ENCODE results near the gene FAM111A. TPM values are rescaled to one million over a fixed set of nuclear protein-coding genes. Genes with fewer than 3 reads are reported as not detected.
"Not testable (repeated sequence)": the region's sequence is repeated elsewhere in the genome, so short reads cannot be mapped to it uniquely, and the experiment has no call there.

FAM111A gene
- total RNA-seq, 1 experiment from 2014 or later: 20.1 TPM

DNA sequence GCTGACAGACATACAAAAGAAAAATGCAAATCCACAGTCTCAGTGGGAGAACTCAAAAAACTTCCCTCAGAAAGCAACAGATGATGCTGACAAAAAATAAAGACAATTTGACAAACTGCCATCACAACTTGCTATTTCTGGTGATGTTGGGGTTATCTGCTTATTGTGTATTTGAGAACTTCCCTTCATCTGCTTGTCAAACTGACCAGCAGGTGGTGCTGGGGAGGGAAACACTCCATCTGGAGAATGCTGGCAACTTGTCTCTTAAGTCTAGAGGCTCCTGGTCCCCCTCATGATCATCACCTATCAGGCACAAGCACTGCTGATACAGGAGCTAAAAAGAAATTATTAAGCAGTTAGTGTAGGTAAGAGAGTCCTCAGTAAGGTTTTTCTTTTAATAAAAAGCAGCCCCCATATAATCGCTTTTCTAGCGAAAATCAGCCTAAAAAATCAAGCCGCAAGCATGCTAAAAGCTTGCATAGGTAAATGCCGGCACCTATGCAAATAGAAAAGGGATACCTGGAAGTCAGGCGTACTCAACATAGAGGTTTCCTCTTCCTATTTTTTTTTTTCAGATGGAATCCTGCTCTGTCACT is 45.4 kb upstream of the FAM111A start:
- H2AK5ac ChIP-seq (ENCODE audit: insufficient read length, low read length): no peak overlapping the region
- Mint-ChIP-seq H3K4me1 (peaks cover 70 to 75% of the 10 kb centered on the region in 2 experiments), H3K27me3 (ENCODE audit: low read depth) (peaks cover 9% of the 10 kb centered on the region), H3K9me3 (0 out of 5 replicates have a peak, but pooled peaks cover 0 to 2% of the 10 kb centered on the region in 2 experiments), H3K27ac (no peak overlapping the region; a peak in 1 of 7 replicates), H3K4me3 (peak overlapping the region in 1 of 2 experiments; percentile 27; a peak in 1 of 5 replicates), H3K36me3 (ENCODE audit: insufficient read depth in 1 of 3, low read depth in 3 of 3) (peaks cover 0 to 5% (median 0%) of the 10 kb centered on the region in 3 experiments; a peak in 2 of 7 replicates)
- no peak overlapping the region for H3T11ph ChIP-seq (ENCODE audit: low read length)
- H3K14ac ChIP-seq (ENCODE audit: insufficient read depth, low read length): no peak overlapping the region
- no peak overlapping the region for H4K5ac ChIP-seq (ENCODE audit: insufficient read length, low read depth, low read length)
- no peaks in the 10 kb centered on the region for H3K27me3 ChIP-seq (ENCODE audit: insufficient read depth, low read length)
- peak; percentile 65 for DNase-seq
- no peak overlapping the region for H4K8ac ChIP-seq (replicated peaks; ENCODE audit: insufficient read length, low read depth, low read length)
- no CpG with 5 or more reads among the region's 5 CpGs for WGBS (ENCODE audit: extremely low coverage, insufficient read length, low lambda C conversion rate)
- H4K91ac ChIP-seq (ENCODE audit: insufficient read length, low read depth, low read length): no peak overlapping the region
- peaks cover 4% of the 10 kb centered on the region; the same call in 1 of the 2 replicates for H3K4me1 ChIP-seq (ENCODE audit: insufficient read depth, low read length)
- no peak overlapping the region for H3K18ac ChIP-seq (ENCODE audit: insufficient read length, low read depth, low read length)
- no peak overlapping the region for H3K4me2 ChIP-seq (ENCODE audit: insufficient read depth, insufficient read length, low read length)
- no peak overlapping the region for H3K4ac ChIP-seq (ENCODE audit: low read depth, low read length)
- H2BK5ac ChIP-seq (ENCODE audit: insufficient read length, low read length): no peak overlapping the region
- no peaks in the 10 kb centered on the region for H3K79me1 ChIP-seq (ENCODE audit: insufficient read depth, low read depth, low read length, poor library complexity, severe bottlenecking)
- no peak overlapping the region for H2BK15ac ChIP-seq (ENCODE audit: low read depth, low read length)
- TF ChIP-seq, protein P1, sequence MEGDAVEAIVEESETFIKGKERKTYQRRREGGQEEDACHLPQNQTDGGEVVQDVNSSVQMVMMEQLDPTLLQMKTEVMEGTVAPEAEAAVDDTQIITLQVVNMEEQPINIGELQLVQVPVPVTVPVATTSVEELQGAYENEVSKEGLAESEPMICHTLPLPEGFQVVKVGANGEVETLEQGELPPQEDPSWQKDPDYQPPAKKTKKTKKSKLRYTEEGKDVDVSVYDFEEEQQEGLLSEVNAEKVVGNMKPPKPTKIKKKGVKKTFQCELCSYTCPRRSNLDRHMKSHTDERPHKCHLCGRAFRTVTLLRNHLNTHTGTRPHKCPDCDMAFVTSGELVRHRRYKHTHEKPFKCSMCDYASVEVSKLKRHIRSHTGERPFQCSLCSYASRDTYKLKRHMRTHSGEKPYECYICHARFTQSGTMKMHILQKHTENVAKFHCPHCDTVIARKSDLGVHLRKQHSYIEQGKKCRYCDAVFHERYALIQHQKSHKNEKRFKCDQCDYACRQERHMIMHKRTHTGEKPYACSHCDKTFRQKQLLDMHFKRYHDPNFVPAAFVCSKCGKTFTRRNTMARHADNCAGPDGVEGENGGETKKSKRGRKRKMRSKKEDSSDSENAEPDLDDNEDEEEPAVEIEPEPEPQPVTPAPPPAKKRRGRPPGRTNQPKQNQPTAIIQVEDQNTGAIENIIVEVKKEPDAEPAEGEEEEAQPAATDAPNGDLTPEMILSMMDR (conservative IDR thresholded peaks at IDR 0.05): peak; percentile 77
- H3K79me2 ChIP-seq (ENCODE audit: insufficient read depth, low read length): no peaks in the 10 kb centered on the region
- no peaks in the 10 kb centered on the region for H3K23me2 ChIP-seq (ENCODE audit: insufficient read length, low read depth, low read length, poor library complexity, severe bottlenecking)
- no peak overlapping the region for H3K27ac ChIP-seq (ENCODE audit: insufficient read length, low read depth, low read length)
- no peaks in the 10 kb centered on the region for H4K20me1 ChIP-seq (ENCODE audit: control insufficient read depth, insufficient read depth, insufficient read length)
- no peak overlapping the region for H2BK20ac ChIP-seq (ENCODE audit: low read depth, low read length, poor library complexity, severe bottlenecking)
- H3K56ac ChIP-seq (ENCODE audit: insufficient read length, low read depth, low read length): no peak overlapping the region
- no peak overlapping the region for H2AFZ ChIP-seq (ENCODE audit: low read length)
- no peaks in the 10 kb centered on the region for H3K9me3 ChIP-seq (ENCODE audit: control insufficient read depth, low read depth, low read length)
- no peak overlapping the region for H3K23ac ChIP-seq (ENCODE audit: insufficient read length, low read depth, low read length)
- H3K9ac ChIP-seq (ENCODE audit: extremely low read depth, insufficient read length, low read length): no peak overlapping the region
- no peak overlapping the region for H2BK120ac ChIP-seq (ENCODE audit: low read depth, low read length, poor library complexity, severe bottlenecking)
- no peak overlapping the region for H2BK12ac ChIP-seq (ENCODE audit: insufficient read length, low read depth, low read length)

DNA sequence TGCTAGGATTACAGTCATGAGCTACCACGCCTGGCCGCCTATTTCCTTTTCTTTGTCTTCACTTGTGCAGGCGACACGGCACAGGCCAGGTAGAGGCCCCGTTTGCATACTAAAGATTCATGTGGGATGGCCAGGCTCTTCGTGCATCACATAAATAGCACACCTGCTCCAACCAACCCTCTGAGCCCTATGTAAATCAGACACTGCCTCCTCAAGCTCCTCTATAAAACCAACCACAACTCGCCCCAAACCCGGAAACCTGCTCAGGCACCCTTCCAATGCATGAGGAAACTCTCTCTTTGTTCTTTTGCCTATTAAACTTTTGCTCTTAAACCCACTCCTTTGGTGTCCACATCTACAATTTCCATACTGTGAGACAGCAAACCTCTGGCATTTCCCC is 44.7 kb upstream of the FAM111A start:
- H3K9ac ChIP-seq (ENCODE audit: extremely low read depth, insufficient read length, low read length); H2AK5ac ChIP-seq (ENCODE audit: insufficient read length, low read length); H4K91ac ChIP-seq (ENCODE audit: insufficient read length, low read depth, low read length); H4K20me1 ChIP-seq (ENCODE audit: control insufficient read depth, insufficient read depth, insufficient read length); H3K27me3 ChIP-seq (ENCODE audit: insufficient read depth, low read length); H3T11ph ChIP-seq (ENCODE audit: low read length); H3K14ac ChIP-seq (ENCODE audit: insufficient read depth, low read length); H2BK5ac ChIP-seq (ENCODE audit: insufficient read length, low read length); H4K8ac ChIP-seq (replicated peaks; ENCODE audit: insufficient read length, low read depth, low read length); H3K56ac ChIP-seq (ENCODE audit: insufficient read length, low read depth, low read length); H3K18ac ChIP-seq (ENCODE audit: insufficient read length, low read depth, low read length); H3K4me1 ChIP-seq (ENCODE audit: insufficient read depth, low read length); H2BK120ac ChIP-seq (ENCODE audit: low read depth, low read length, poor library complexity, severe bottlenecking); H3K4ac ChIP-seq (ENCODE audit: low read depth, low read length); H3K36me3 Mint-ChIP-seq (ENCODE audit: insufficient read depth in 1 of 3, low read depth in 3 of 3); H3K27ac Mint-ChIP-seq; H3K9me3 ChIP-seq (ENCODE audit: control insufficient read depth, low read depth, low read length); H3K27ac ChIP-seq (ENCODE audit: insufficient read length, low read depth, low read length); DNase-seq; H2BK12ac ChIP-seq (ENCODE audit: insufficient read length, low read depth, low read length); H3K79me1 ChIP-seq (ENCODE audit: insufficient read depth, low read depth, low read length, poor library complexity, severe bottlenecking); H3K4me2 ChIP-seq (ENCODE audit: insufficient read depth, insufficient read length, low read length); H3K79me2 ChIP-seq (ENCODE audit: insufficient read depth, low read length); H3K4me3 Mint-ChIP-seq; H3K23ac ChIP-seq (ENCODE audit: insufficient read length, low read depth, low read length); H2BK20ac ChIP-seq (ENCODE audit: low read depth, low read length, poor library complexity, severe bottlenecking); H2BK15ac ChIP-seq (ENCODE audit: low read depth, low read length); H4K5ac ChIP-seq (ENCODE audit: insufficient read length, low read depth, low read length); H2AFZ ChIP-seq (ENCODE audit: low read length); H3K9me3 Mint-ChIP-seq; H3K23me2 ChIP-seq (ENCODE audit: insufficient read length, low read depth, low read length, poor library complexity, severe bottlenecking): not testable (repeated sequence)
- peaks cover 70 to 72% of the 10 kb centered on the region in 2 experiments for H3K4me1 Mint-ChIP-seq
- peaks cover 16% of the 10 kb centered on the region for H3K27me3 Mint-ChIP-seq (ENCODE audit: low read depth)
- no CpG with 5 or more reads among the region's 8 CpGs for WGBS (ENCODE audit: extremely low coverage, insufficient read length, low lambda C conversion rate)
